H1 (cell line): Measurements from ENCODE around the gene DMXL1. TPM values are rescaled to one million over a fixed set of nuclear protein-coding genes. Genes with fewer than 3 reads are reported as not detected.

ENCODE experiments used
- CTCF ChIA-PET: fragments of 300-600 bp; sonication (Branson Sonifier 250); formaldehyde crosslinking; loops from one replicate; lab custom pipeline; 2021; ENCODE audit not compliant: partially characterized antibody; lab: Charles Lee
- POLR2A ChIA-PET: fragments of 300-600 bp; sonication (Branson Sonifier 250); formaldehyde crosslinking; loops from one replicate; lab custom pipeline; 2021; ENCODE audit warnings: inconsistent platforms; ENCODE audit not compliant: partially characterized antibody; lab: Charles Lee
- DNase-seq, 2 experiments: peaks; one replicate each; pipeline versions ENCODE4 v3.0.0 to v3.0.0-alpha.2; 2010 to 2022; ENCODE audit warnings: low spot score in 2 of 2, low read depth in 1 of 2, mixed read lengths in 1 of 2
- FAIRE-seq: peaks from 2 replicates; lab custom pipeline; 2011; peaks lifted over from hg19 to GRCh38; lab: Jason Lieb, UNC
- H2AFZ ChIP-seq: 2 replicates; pipeline ENCODE4 v1.8.1; 2012; ENCODE audit warnings: low read length, inconsistent platforms
- H2AK5ac ChIP-seq: 2 replicates; pipeline ENCODE4 v1.6.1; 2013; ENCODE audit warnings: low read depth, low read length
- H2BK120ac ChIP-seq: replicated peaks from 2 replicates; pipeline ENCODE3; 2013; ENCODE audit warnings: low read depth, low read length, inconsistent platforms
- H2BK12ac ChIP-seq: 2 replicates; pipeline ENCODE4 v1.6.1; 2013; ENCODE audit warnings: low read depth, low read length
- H2BK15ac ChIP-seq: 2 replicates; pipeline ENCODE4 v1.6.1; 2013; ENCODE audit warnings: low read length
- H2BK20ac ChIP-seq: 2 replicates; pipeline ENCODE4 v1.6.1; 2013; ENCODE audit warnings: low read length
- H2BK5ac ChIP-seq: 2 replicates; pipeline ENCODE4 v1.6.1; 2013; ENCODE audit warnings: low read depth, low read length
- H3K14ac ChIP-seq: 2 replicates; pipeline ENCODE4 v1.6.1; 2013; ENCODE audit warnings: inconsistent platforms; ENCODE audit not compliant: insufficient read length
- H3K18ac ChIP-seq: 2 replicates; pipeline ENCODE4 v1.6.1; 2013; ENCODE audit warnings: low read length; ENCODE audit errors: extremely low read depth
- H3K23ac ChIP-seq: 2 replicates; pipeline ENCODE4 v1.6.1; 2013; ENCODE audit warnings: inconsistent platforms; ENCODE audit not compliant: insufficient read length
- H3K23me2 ChIP-seq: 2 replicates; pipeline ENCODE4 v1.6.1; 2013; ENCODE audit warnings: low read depth, low read length
- H3K27ac ChIP-seq: 2 replicates; pipeline ENCODE4 v1.6.1; 2011; ENCODE audit warnings: low read depth, low read length, inconsistent platforms
- H3K27me3 ChIP-seq, 4 experiments: replicated peaks in 1 of 4; 1 replicate in 1 of 4; 2 replicates in 3 of 4; pipeline versions ENCODE4 v1.6.1 to v1.8.1; 2011 to 2013; ENCODE audit warnings: low read length in 3 of 4, mild to moderate bottlenecking in 3 of 4, inconsistent platforms in 2 of 4, mixed read lengths in 2 of 4, moderate library complexity in 1 of 4; ENCODE audit not compliant: control insufficient read depth in 3 of 4, insufficient read depth in 3 of 4; ENCODE audit errors: extremely low read depth in 1 of 4
- H3K36me3 ChIP-seq, 4 experiments: 2 replicates each; pipeline versions ENCODE4 v1.6.1 to v1.8.1; 2011 to 2013; ENCODE audit warnings: mild to moderate bottlenecking in 4 of 4, low read length in 3 of 4, moderate library complexity in 2 of 4, control low read depth in 1 of 4, inconsistent platforms in 1 of 4; ENCODE audit not compliant: insufficient read depth in 4 of 4, control insufficient read depth in 2 of 4
- H3K4ac ChIP-seq: replicated peaks from 2 replicates; pipeline ENCODE3; 2013; ENCODE audit warnings: low read length, low read depth, mixed read lengths, inconsistent platforms; ENCODE audit not compliant: insufficient read length
- H3K4me1 ChIP-seq, 4 experiments: replicated peaks in 1 of 4; 1 replicate in 1 of 4; 2 replicates in 3 of 4; pipeline versions ENCODE4 v1.6.1 to v1.8.1; 2011 to 2013; ENCODE audit warnings: low read length in 3 of 4, inconsistent platforms in 2 of 4, mixed read lengths in 1 of 4; ENCODE audit not compliant: insufficient read depth in 4 of 4, control insufficient read depth in 3 of 4
- H3K4me2 ChIP-seq, 2 experiments: 2 replicates each; pipeline versions ENCODE4 v1.6.1 to v1.8.1; 2011 to 2013; ENCODE audit warnings: low read depth in 2 of 2, low read length in 2 of 2, control low read depth in 1 of 2, inconsistent platforms in 1 of 2, mild to moderate bottlenecking in 1 of 2; ENCODE audit not compliant: insufficient read depth in 1 of 2
- H3K4me3 ChIP-seq, 4 experiments: fragments of 200-600, 300-600 bp in 1 of 4; sonication (generic), shearing (Covaris generic), sonication (Bioruptor Twin) in 1 of 4; 2 replicates each; pipeline versions ENCODE4 v1.5.1 to v1.8.1; 2011 to 2016; ENCODE audit warnings: low read length in 4 of 4, low read depth in 3 of 4, control low read depth in 2 of 4, inconsistent platforms in 2 of 4, mild to moderate bottlenecking in 2 of 4, mixed read lengths in 1 of 4, moderate library complexity in 1 of 4; ENCODE audit not compliant: insufficient read depth in 2 of 4; ENCODE audit errors: extremely low read depth in 1 of 4
- H3K56ac ChIP-seq: replicated peaks from 2 replicates; pipeline ENCODE3; 2013; ENCODE audit warnings: low read depth, mild to moderate bottlenecking, mixed read lengths, low read length, inconsistent platforms; ENCODE audit not compliant: insufficient read length
- H3K79me1 ChIP-seq: 2 replicates; pipeline ENCODE4 v1.6.1; 2013; ENCODE audit warnings: low read depth, low read length, control low read depth
- H3K79me2 ChIP-seq, 2 experiments: 2 replicates each; pipeline versions ENCODE4 v1.6.1 to v1.8.1; 2012 to 2013; ENCODE audit warnings: low read length in 2 of 2, mild to moderate bottlenecking in 2 of 2, inconsistent platforms in 1 of 2; ENCODE audit not compliant: insufficient read depth in 2 of 2, control insufficient read depth in 1 of 2
- H3K9ac ChIP-seq, 4 experiments: replicated peaks in 1 of 4; 1 replicate in 1 of 4; 2 replicates in 3 of 4; pipeline versions ENCODE4 v1.6.1 to v1.8.1; 2011 to 2013; ENCODE audit warnings: low read depth in 3 of 4, low read length in 3 of 4, control low read depth in 2 of 4, mild to moderate bottlenecking in 2 of 4, moderate library complexity in 2 of 4, inconsistent platforms in 1 of 4; ENCODE audit errors: extremely low read depth in 1 of 4
- H3K9me3 ChIP-seq, 2 experiments: 2 replicates each; pipeline versions ENCODE4 v1.6.1 to v1.8.1; 2012 to 2013; ENCODE audit warnings: mild to moderate bottlenecking in 2 of 2, moderate library complexity in 2 of 2, control low read depth in 1 of 2, inconsistent platforms in 1 of 2, low read depth in 1 of 2, low read length in 1 of 2, mixed read lengths in 1 of 2; ENCODE audit not compliant: insufficient read depth in 2 of 2
- H4K20me1 ChIP-seq, 2 experiments: replicated peaks in 1 of 2; 2 replicates each; pipeline versions ENCODE3 to v1.8.1; 2011 to 2013; ENCODE audit warnings: inconsistent platforms in 2 of 2, low read length in 2 of 2, mild to moderate bottlenecking in 1 of 2; ENCODE audit not compliant: insufficient read depth in 2 of 2, control insufficient read depth in 1 of 2
- H4K5ac ChIP-seq: 2 replicates; pipeline ENCODE4 v1.6.1; 2013; ENCODE audit warnings: low read length, low read depth, mixed read lengths, inconsistent platforms; ENCODE audit not compliant: insufficient read length
- H4K8ac ChIP-seq: 2 replicates; pipeline ENCODE4 v1.8.0; 2013; ENCODE audit warnings: mild to moderate bottlenecking, moderate library complexity, low read length, inconsistent platforms; ENCODE audit not compliant: insufficient read depth; ENCODE audit errors: extremely low read depth
- H4K91ac ChIP-seq: replicated peaks from 2 replicates; pipeline ENCODE3; 2013; ENCODE audit warnings: low read length, mixed read lengths, inconsistent platforms; ENCODE audit not compliant: insufficient read length
- CBX5 ChIP-seq: fragments of 300-800, 300-1000 bp; sonication (generic); IDR thresholded peaks from 2 replicates; pipeline ENCODE4 v1.7.1; 2016; ENCODE audit warnings: antibody characterized with exemption, low read length, low read depth
- polyA plus RNA-seq, 7 experiments: library from polyadenylated mRNA; depleted of rRNA in 3 of 7; stranded (reverse) in 5 of 7; unstranded in 2 of 7; fragments of >200 nt in 5 of 7; fragments of 200-250 nt in 2 of 7; gene quantifications; 1 replicate in 5 of 7; 2 replicates in 1 of 7; 4 replicates in 1 of 7; pipeline versions ENCODE4 v1.2.1 to v1.2.3, GENCODE V29; 2011 to 2013; ENCODE audit warnings: missing spikeins in 2 of 7, mixed read lengths in 2 of 7
- total RNA-seq: library from RNA; stranded (reverse); fragmentation: NEBNext Ultra II Directional; extraction: Animal tissue kit (Norgen Biotek cat#: 25700); gene quantifications from 2 replicates; pipeline ENCODE4 v1.2.1, GENCODE V29; 2021

The DMXL1 gene
- total and polyA plus RNA-seq, 2 of the 8 experiments (the other 6 are each of a cell fraction or from before 2014, with no cell fraction given), result 10.1 to 43.9 TPM

DNA sequence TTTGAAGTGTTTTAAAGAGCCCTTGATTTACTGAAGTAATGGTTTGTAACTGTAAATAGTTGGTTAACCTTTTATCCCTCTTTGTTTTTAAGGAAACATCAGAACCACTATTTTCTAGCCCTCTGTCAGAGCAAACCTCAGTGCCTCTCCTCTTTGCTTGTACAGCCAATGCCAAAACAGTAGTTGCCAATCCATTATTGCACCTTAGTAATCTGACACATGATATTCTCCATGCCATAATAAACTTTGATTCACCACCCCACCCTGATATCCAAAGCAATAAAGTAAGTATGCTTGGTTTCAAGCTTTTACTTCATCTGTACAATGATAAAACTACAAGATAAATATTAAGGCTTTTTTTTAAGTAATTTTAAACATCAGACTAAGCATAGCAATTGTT is 100.8 kb downstream of the DMXL1 start:
- ChIA-PET CTCF (no interaction called here), POLR2A (interaction anchor here (1.0 kb wide), 1 partner anchor 14 kb away, joined by 3 read pairs; no protein-coding TSS in a partner anchor)
- no peak overlapping the region for H3K18ac ChIP-seq
- FAIRE-seq (no peak), DNase-seq (no peak)
- H3K27me3 ChIP-seq, result no peaks in the 10 kb centered on the region
- no peak overlapping the region for H4K8ac ChIP-seq
- no peak overlapping the region for H2BK12ac ChIP-seq
- no peak overlapping the region for H3K9ac ChIP-seq
- no peak overlapping the region for H2AK5ac ChIP-seq
- H4K20me1 ChIP-seq, result no peaks in the 10 kb centered on the region
- no peak overlapping the region for H2BK15ac ChIP-seq
- no peak overlapping the region for H3K56ac ChIP-seq
- no peaks in the 10 kb centered on the region for H3K79me2 ChIP-seq
- no peaks in the 10 kb centered on the region for H3K9me3 ChIP-seq
- no peak overlapping the region for H3K23ac ChIP-seq
- no peak overlapping the region for H4K91ac ChIP-seq
- H2BK120ac ChIP-seq, result no peak overlapping the region
- no peak overlapping the region for H3K4me2 ChIP-seq
- H2BK5ac ChIP-seq, result no peak overlapping the region
- no peak overlapping the region for H4K5ac ChIP-seq
- H2AFZ ChIP-seq, result no peak overlapping the region
- H3K4me1 ChIP-seq, result peaks cover 0 to 2% (median 0%) of the 10 kb centered on the region in 4 experiments; a peak in 2 of 7 replicates
- no peak overlapping the region for H3K14ac ChIP-seq
- peaks cover 0 to 10% (median 0%) of the 10 kb centered on the region in 4 experiments; a peak in 2 of 8 replicates for H3K36me3 ChIP-seq
- H3K79me1 ChIP-seq, result no peaks in the 10 kb centered on the region
- H3K4me3 ChIP-seq, result no peak overlapping the region
- H2BK20ac ChIP-seq, result no peak overlapping the region
- no peak overlapping the region for H3K4ac ChIP-seq
- H3K23me2 ChIP-seq, result no peaks in the 10 kb centered on the region
- no peak overlapping the region for H3K27ac ChIP-seq
- no peak for TF ChIP-seq CBX5
